ENCODE measurements around the gene TMBIM1.

TMBIM1 gene

DNA sequence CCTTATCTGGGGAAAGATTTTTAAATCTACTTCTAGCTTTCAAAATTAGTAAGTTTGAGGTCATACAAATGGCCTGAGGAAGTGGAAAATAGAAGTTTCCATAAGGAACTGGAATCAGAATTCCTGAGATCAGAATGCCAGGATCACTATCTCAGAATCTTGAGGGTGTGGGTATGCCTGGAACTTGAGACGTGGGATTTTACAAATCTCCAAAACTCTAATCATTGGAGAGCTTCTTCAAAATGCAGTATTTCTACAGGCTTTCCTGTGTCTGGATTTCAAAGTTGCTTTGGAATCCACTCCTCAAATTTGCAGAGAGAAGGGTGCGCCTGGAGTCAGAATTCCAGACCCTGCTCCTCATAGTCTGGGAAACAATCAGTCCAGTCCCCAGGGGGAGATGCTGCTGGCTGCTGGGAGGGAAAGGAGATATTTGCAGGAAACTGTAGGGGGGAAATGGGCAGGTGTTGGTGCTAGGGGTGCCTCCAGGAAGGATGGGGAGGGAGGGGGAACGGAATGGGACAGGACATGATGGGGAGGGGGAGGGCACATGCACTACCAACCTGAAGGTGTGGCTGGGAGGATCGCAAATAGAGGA lies 33.4 kb upstream of the TMBIM1 start:
- no peak overlapping the region for H4K8ac ChIP-seq (ENCODE audit: low read length)
- no peak overlapping the region for H3K14ac ChIP-seq (ENCODE audit: low read length in 2 of 2)
- no peak overlapping the region for H2BK120ac ChIP-seq (ENCODE audit: low read depth, low read length)
- DNase-seq = no peak
- no peak overlapping the region for H4K91ac ChIP-seq (ENCODE audit: low read length)
- WGBS = 77% methylated on average over 3 of the region's 4 CpGs
- H2BK5ac ChIP-seq (ENCODE audit: low read depth, low read length, poor library complexity, severe bottlenecking) = no peak overlapping the region
- H3K9me3 ChIP-seq (ENCODE audit: control insufficient read depth, low read length) = no peaks in the 10 kb centered on the region
- no peak overlapping the region for H3K4me3 ChIP-seq (ENCODE audit: insufficient read depth in 1 of 2, low read depth in 1 of 2, low read length in 2 of 2)
- peaks cover 0 to 18% of the 10 kb centered on the region in 2 experiments for H3K27me3 ChIP-seq (ENCODE audit: control insufficient read depth in 1 of 2, insufficient read depth in 1 of 2, low read length in 2 of 2)
- H2BK12ac ChIP-seq (ENCODE audit: low read length in 2 of 2) = no peak overlapping the region
- H2AFZ ChIP-seq (ENCODE audit: low read depth, low read length) = no peak overlapping the region
- no peak overlapping the region for H3K4me2 ChIP-seq (ENCODE audit: low read length, poor library complexity, severe bottlenecking)
- no peak overlapping the region for H2AK5ac ChIP-seq (ENCODE audit: low read length, severe bottlenecking)
- no peak overlapping the region for H3K18ac ChIP-seq (ENCODE audit: low read depth in 1 of 2, low read length in 2 of 2)
- H3K36me3 ChIP-seq (ENCODE audit: control insufficient read depth in 1 of 2, insufficient read depth in 2 of 2, low read depth in 1 of 2, low read length in 2 of 2) = peaks cover 0 to 3% of the 10 kb centered on the region in 2 experiments
- peak overlapping the region in 1 of 2 experiments; percentile 51 for H3K4ac ChIP-seq (ENCODE audit: low read depth in 1 of 2, low read length in 2 of 2)
- peaks cover 24% of the 10 kb centered on the region for H3K4me1 ChIP-seq (ENCODE audit: control insufficient read depth, insufficient read depth, low read depth, low read length)
- no peak overlapping the region for H3K9ac ChIP-seq (ENCODE audit: low read length)
- peak overlapping the region; percentile 68 for H2BK15ac ChIP-seq (ENCODE audit: low read depth, poor library complexity, severe bottlenecking)
- no peak overlapping the region for H3K27ac ChIP-seq (ENCODE audit: low read length, poor library complexity, severe bottlenecking)
- H3K23ac ChIP-seq (ENCODE audit: low read length in 2 of 2) = no peak overlapping the region
- peaks cover 13% of the 10 kb centered on the region for H3K79me1 ChIP-seq (replicated peaks; ENCODE audit: low read length, poor library complexity, severe bottlenecking)

DNA sequence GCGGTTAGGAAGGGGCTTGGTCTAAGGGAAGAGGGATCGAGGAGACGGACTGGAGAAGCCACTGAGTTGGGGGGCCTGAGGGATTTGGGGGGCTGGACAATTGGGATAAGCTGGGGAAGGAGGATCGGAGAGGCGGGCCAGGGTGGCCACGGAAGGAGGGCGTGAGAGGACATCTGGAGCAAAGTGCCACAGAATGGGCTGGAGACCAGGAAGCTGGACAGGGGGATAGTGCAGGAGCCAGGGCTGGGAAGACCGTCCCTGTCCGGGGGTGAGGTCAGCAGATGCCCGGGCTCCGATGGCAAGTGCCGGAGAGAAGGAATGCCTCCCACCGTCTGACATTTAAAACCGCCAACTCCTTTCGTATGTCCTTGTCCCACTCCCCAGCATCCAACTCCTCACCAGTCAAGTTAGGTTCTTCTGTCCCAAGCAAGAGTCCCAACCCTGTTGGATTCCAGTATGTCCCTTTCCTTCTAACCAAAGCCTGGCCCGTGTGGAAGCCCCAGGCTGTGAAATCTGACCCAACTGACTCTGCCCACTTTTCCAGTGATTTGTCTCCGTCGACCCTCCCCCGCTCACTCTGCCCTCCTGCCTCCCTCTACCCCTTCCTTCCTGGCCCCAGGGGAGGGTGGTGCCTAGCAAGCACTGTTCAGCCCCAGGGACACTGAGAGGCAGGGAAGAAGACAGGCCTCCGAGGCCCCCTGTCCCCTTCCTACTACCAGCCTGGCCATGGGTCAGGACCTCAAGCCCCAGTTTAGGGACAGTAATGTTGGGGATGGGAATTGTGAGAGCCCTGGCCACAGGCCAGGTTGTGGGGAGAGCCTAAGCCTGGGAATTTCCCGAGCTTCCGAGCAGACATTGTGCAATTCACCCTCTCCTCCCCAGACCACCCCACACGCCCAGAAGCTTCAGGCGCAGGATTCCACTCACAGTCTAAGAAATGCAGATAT lies 31.5 kb upstream of the TMBIM1 start:
- H3K18ac ChIP-seq (ENCODE audit: low read depth in 1 of 2, low read length in 2 of 2) = peak overlapping the region; percentile 91 to 97
- peak overlapping the region; percentile 6 for H2AFZ ChIP-seq (ENCODE audit: low read depth, low read length)
- peak overlapping the region; percentile 57 to 97 for H2BK12ac ChIP-seq (ENCODE audit: low read length in 2 of 2)
- H3K9ac ChIP-seq (ENCODE audit: low read length) = peak overlapping the region; percentile 63
- peaks cover 0 to 3% of the 10 kb centered on the region in 2 experiments for H3K36me3 ChIP-seq (ENCODE audit: control insufficient read depth in 1 of 2, insufficient read depth in 2 of 2, low read depth in 1 of 2, low read length in 2 of 2)
- WGBS = under 1% methylated on average over 19 of the region's 24 CpGs
- H4K91ac ChIP-seq (ENCODE audit: low read length) = peak overlapping the region; percentile 95
- peak overlapping the region; percentile 81 for H2BK5ac ChIP-seq (ENCODE audit: low read depth, low read length, poor library complexity, severe bottlenecking)
- H2AK5ac ChIP-seq (ENCODE audit: low read length, severe bottlenecking) = peak overlapping the region; percentile 14
- H3K79me1 ChIP-seq (replicated peaks; ENCODE audit: low read length, poor library complexity, severe bottlenecking) = peaks cover 9% of the 10 kb centered on the region
- H3K4ac ChIP-seq (ENCODE audit: low read depth in 1 of 2, low read length in 2 of 2) = peak overlapping the region; percentile 68 to 77
- H3K14ac ChIP-seq (ENCODE audit: low read length in 2 of 2) = peak overlapping the region in 1 of 2 experiments; percentile 89
- peak overlapping the region; percentile 86 for H3K27ac ChIP-seq (ENCODE audit: low read length, poor library complexity, severe bottlenecking)
- H3K4me1 ChIP-seq (ENCODE audit: control insufficient read depth, insufficient read depth, low read depth, low read length) = peaks cover 17% of the 10 kb centered on the region
- peak overlapping the region; percentile 78 to 79 for H3K4me3 ChIP-seq (ENCODE audit: insufficient read depth in 1 of 2, low read depth in 1 of 2, low read length in 2 of 2)
- H3K27me3 ChIP-seq (ENCODE audit: control insufficient read depth in 1 of 2, insufficient read depth in 1 of 2, low read length in 2 of 2) = peaks cover 0 to 13% of the 10 kb centered on the region in 2 experiments
- peak overlapping the region in 1 of 2 experiments; percentile 86 for H3K23ac ChIP-seq (ENCODE audit: low read length in 2 of 2)
- DNase-seq = peak; percentile 91
- peak overlapping the region; percentile 96 for H3K4me2 ChIP-seq (ENCODE audit: low read length, poor library complexity, severe bottlenecking)
- peak overlapping the region; percentile 68 for H2BK120ac ChIP-seq (ENCODE audit: low read depth, low read length)
- H4K8ac ChIP-seq (ENCODE audit: low read length) = peak overlapping the region; percentile 83
- H3K9me3 ChIP-seq (ENCODE audit: control insufficient read depth, low read length) = no peaks in the 10 kb centered on the region
- peak overlapping the region; percentile 80 for H2BK15ac ChIP-seq (ENCODE audit: low read depth, poor library complexity, severe bottlenecking)

DNA sequence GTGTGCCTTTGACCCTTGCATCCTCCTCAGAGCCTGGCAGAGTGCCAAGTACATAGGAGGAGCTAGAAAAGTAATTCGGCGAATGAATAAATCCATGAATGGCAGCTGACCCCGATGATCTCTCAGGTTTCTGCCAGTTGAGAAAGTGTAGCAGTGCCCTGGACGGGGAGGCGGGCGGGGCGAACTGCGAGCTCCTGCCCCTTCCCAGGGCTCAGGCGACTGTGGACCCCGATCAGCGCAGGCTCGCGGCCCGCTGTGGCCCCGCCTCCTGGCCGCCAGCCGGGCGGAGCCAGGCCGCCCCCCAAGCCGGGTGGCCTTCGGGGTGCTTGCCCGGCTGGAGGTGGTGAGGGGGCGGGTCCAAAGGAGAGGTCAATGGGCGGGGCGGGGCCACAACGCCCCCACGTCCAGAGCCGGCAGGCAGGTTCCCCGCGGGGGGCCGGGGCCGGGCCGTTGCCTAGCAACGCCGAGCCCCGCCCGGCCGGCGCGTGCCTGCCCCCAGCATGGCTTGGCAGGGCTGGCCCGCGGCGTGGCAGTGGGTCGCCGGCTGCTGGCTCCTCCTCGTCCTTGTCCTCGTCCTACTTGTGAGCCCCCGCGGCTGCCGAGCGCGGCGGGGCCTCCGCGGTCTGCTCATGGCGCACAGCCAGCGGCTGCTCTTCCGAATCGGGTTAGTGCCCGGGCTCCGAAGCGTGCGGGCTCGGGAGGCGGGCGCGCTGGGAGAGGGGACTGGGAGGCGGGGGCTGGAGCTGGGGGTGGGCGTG lies 30.6 kb upstream of the TMBIM1 start:
- WGBS = under 1% methylated on average over 62 of the region's 69 CpGs
- H3K27me3 ChIP-seq (ENCODE audit: control insufficient read depth in 1 of 2, insufficient read depth in 1 of 2, low read length in 2 of 2) = peaks cover 0 to 13% of the 10 kb centered on the region in 2 experiments
- peak overlapping the region; percentile 96 for H3K4me2 ChIP-seq (ENCODE audit: low read length, poor library complexity, severe bottlenecking)
- no peaks in the 10 kb centered on the region for H3K9me3 ChIP-seq (ENCODE audit: control insufficient read depth, low read length)
- peak overlapping the region; percentile 92 for H4K91ac ChIP-seq (ENCODE audit: low read length)
- H3K9ac ChIP-seq (ENCODE audit: low read length) = peak overlapping the region; percentile 53
- H3K27ac ChIP-seq (ENCODE audit: low read length, poor library complexity, severe bottlenecking) = peak overlapping the region; percentile 87
- H2BK5ac ChIP-seq (ENCODE audit: low read depth, low read length, poor library complexity, severe bottlenecking) = peak overlapping the region; percentile 77
- peak overlapping the region; percentile 68 for H2BK120ac ChIP-seq (ENCODE audit: low read depth, low read length)
- peak overlapping the region; percentile 84 for H4K8ac ChIP-seq (ENCODE audit: low read length)
- peaks cover 0 to 3% of the 10 kb centered on the region in 2 experiments for H3K36me3 ChIP-seq (ENCODE audit: control insufficient read depth in 1 of 2, insufficient read depth in 2 of 2, low read depth in 1 of 2, low read length in 2 of 2)
- H3K4me1 ChIP-seq (ENCODE audit: control insufficient read depth, insufficient read depth, low read depth, low read length) = peaks cover 17% of the 10 kb centered on the region
- H3K79me1 ChIP-seq (replicated peaks; ENCODE audit: low read length, poor library complexity, severe bottlenecking) = peaks cover 9% of the 10 kb centered on the region
- H2BK15ac ChIP-seq (ENCODE audit: low read depth, poor library complexity, severe bottlenecking) = peak overlapping the region; percentile 94
- peak overlapping the region in 1 of 2 experiments; percentile 43 for H3K23ac ChIP-seq (ENCODE audit: low read length in 2 of 2)
- peak; percentile 95 for DNase-seq
- H3K4ac ChIP-seq (ENCODE audit: low read depth in 1 of 2, low read length in 2 of 2) = peak overlapping the region; percentile 75 to 82
- peak overlapping the region; percentile 94 to 99 for H3K18ac ChIP-seq (ENCODE audit: low read depth in 1 of 2, low read length in 2 of 2)
- H3K4me3 ChIP-seq (ENCODE audit: insufficient read depth in 1 of 2, low read depth in 1 of 2, low read length in 2 of 2) = peak overlapping the region; percentile 78 to 79
- peak overlapping the region in 1 of 2 experiments; percentile 94 for H3K14ac ChIP-seq (ENCODE audit: low read length in 2 of 2)
- H2BK12ac ChIP-seq (ENCODE audit: low read length in 2 of 2) = peak overlapping the region; percentile 18 to 97
- H2AFZ ChIP-seq (ENCODE audit: low read depth, low read length) = peak overlapping the region; percentile 90
- H2AK5ac ChIP-seq (ENCODE audit: low read length, severe bottlenecking) = no peak overlapping the region

Data from mesenchymal stem cell (in vitro differentiated cells and primary cell).